Fibroblast of lung (primary cell): Measurements from ENCODE around the gene LYRM2. TPM values are rescaled to one million over a fixed set of nuclear protein-coding genes. Genes with fewer than 3 reads are reported as not detected.

ENCODE experiments used
- DNase-seq, 2 donors: peaks; one replicate each; pipeline versions ENCODE4 v3.0.0 to v3.0.0-alpha.2; 2010; ENCODE audit warnings: low read depth in 2 of 2
- H2AFZ ChIP-seq: 2 replicates; pipeline ENCODE4 v1.5.1; 2012; ENCODE audit warnings: low read length, control low read depth, inconsistent platforms
- H3K27ac ChIP-seq: 2 replicates; pipeline ENCODE4 v1.5.1; 2011; ENCODE audit warnings: low read length, control low read depth; ENCODE audit not compliant: insufficient read depth
- H3K27me3 ChIP-seq: 2 replicates; pipeline ENCODE4 v1.5.1; 2011; ENCODE audit warnings: mild to moderate bottlenecking, low read length; ENCODE audit not compliant: control insufficient read depth, insufficient read depth
- H3K36me3 ChIP-seq: 2 replicates; pipeline ENCODE4 v1.5.1; 2011; ENCODE audit warnings: low read length; ENCODE audit not compliant: control insufficient read depth, insufficient read depth
- H3K4me1 ChIP-seq: 2 replicates; pipeline ENCODE4 v1.5.1; 2011; ENCODE audit warnings: low read length; ENCODE audit not compliant: control insufficient read depth, insufficient read depth; ENCODE audit errors: extremely low read depth
- H3K4me2 ChIP-seq: 2 replicates; pipeline ENCODE4 v1.5.1; 2011; ENCODE audit warnings: low read length, control low read depth; ENCODE audit not compliant: insufficient read depth; ENCODE audit errors: extremely low read depth
- H3K4me3 ChIP-seq, 4 experiments: fragments of 200-600 bp in 1 of 4; sonication (generic) in 1 of 4; replicated peaks in 1 of 4; 2 replicates each; pipeline ENCODE4 v1.5.1; 2011 to 2016; ENCODE audit warnings: low read length in 4 of 4, low read depth in 3 of 4, mild to moderate bottlenecking in 3 of 4, control low read depth in 2 of 4, inconsistent platforms in 1 of 4, mixed read lengths in 1 of 4; ENCODE audit not compliant: insufficient read depth in 1 of 4; ENCODE audit errors: control extremely low read depth in 1 of 4
- H3K79me2 ChIP-seq: 2 replicates; pipeline ENCODE4 v1.5.1; 2012; ENCODE audit warnings: mild to moderate bottlenecking, low read length, inconsistent platforms; ENCODE audit not compliant: control insufficient read depth, insufficient read depth
- H3K9ac ChIP-seq: 2 replicates; pipeline ENCODE4 v1.5.1; 2011; ENCODE audit warnings: mild to moderate bottlenecking, low read length, control low read depth; ENCODE audit not compliant: insufficient read depth
- H3K9me3 ChIP-seq: 2 replicates; pipeline ENCODE4 v1.5.1; 2012; ENCODE audit warnings: low read depth, low read length; ENCODE audit not compliant: control insufficient read depth, insufficient read depth
- H4K20me1 ChIP-seq: 2 replicates; pipeline ENCODE4 v1.5.1; 2011; ENCODE audit warnings: low read length; ENCODE audit not compliant: control insufficient read depth, insufficient read depth; ENCODE audit errors: extremely low read depth
- CTCF ChIP-seq, 2 donors: IDR thresholded peaks in 1 of 2; conservative IDR thresholded peaks in 1 of 2; 1 replicate in 1 of 2; 2 replicates in 1 of 2; pipeline ENCODE4 v1.5.1; 2011 to 2012; ENCODE audit warnings: low read length in 2 of 2, control low read depth in 1 of 2, inconsistent platforms in 1 of 2, low read depth in 1 of 2, mild to moderate bottlenecking in 1 of 2
- EZH2 ChIP-seq: IDR thresholded peaks from 2 replicates; pipeline ENCODE4 v1.5.1; 2012; ENCODE audit warnings: low read length, control low read depth, mild to moderate bottlenecking; ENCODE audit errors: missing control alignments
- polyA plus RNA-seq, 2 donors: library from polyadenylated mRNA; depleted of rRNA in 1 of 2; stranded (reverse) in 1 of 2; unstranded in 1 of 2; fragments of >200 nt; gene quantifications; 2 replicates each; pipeline ENCODE4 v1.2.1, GENCODE V29; 2011 to 2012; ENCODE audit warnings: missing spikeins in 1 of 2
- total RNA-seq: library from RNA; depleted of rRNA; stranded (reverse); fragments of >200 nt; gene quantifications from 2 replicates; pipeline ENCODE4 v1.2.1, GENCODE V29; 2014

Gene LYRM2
- total and polyA plus RNA-seq, 2 donors (not counting 1 experiment from before 2014, with no cell fraction given) = 27.4 to 66.1 TPM

DNA sequence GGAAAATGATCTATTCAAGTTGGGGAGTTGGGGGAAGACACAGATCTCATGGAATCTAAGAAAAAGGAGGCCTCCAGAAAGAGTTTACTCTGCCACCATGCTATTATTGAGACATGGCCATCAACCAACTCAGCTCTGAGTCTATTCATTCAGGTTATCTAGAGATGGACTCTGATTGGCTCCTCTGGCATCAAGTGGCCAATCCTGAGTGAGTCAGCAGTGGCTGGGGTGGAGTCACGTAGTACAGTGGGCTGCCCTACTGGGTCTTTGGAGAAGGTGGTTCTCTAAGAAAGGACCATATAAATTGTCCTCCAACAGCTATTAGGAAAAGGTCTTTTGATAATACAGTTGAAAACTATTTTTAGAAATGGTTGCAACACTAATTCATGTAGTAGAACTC is 42.1 kb downstream of the LYRM2 start:
- TF ChIP-seq CTCF (conservative IDR thresholded peaks at IDR 0.05 in 1 of 2, IDR thresholded peaks at IDR 0.05 in 1 of 2; ENCODE audit: low read depth in 1 of 2, low read length in 2 of 2) (no peak), EZH2 (no peak)
- H2AFZ ChIP-seq = no peak overlapping the region
- H3K27ac ChIP-seq = no peak overlapping the region
- H3K79me2 ChIP-seq = no peaks in the 10 kb centered on the region
- no peaks in the 10 kb centered on the region for H3K4me1 ChIP-seq
- no peaks in the 10 kb centered on the region for H4K20me1 ChIP-seq
- H3K9me3 ChIP-seq = no peaks in the 10 kb centered on the region
- no peaks in the 10 kb centered on the region for H3K36me3 ChIP-seq
- H3K4me3 ChIP-seq = no peak overlapping the region
- H3K9ac ChIP-seq = no peak overlapping the region
- no peak overlapping the region for H3K4me2 ChIP-seq
- no peaks in the 10 kb centered on the region for H3K27me3 ChIP-seq
- no peak for DNase-seq

DNA sequence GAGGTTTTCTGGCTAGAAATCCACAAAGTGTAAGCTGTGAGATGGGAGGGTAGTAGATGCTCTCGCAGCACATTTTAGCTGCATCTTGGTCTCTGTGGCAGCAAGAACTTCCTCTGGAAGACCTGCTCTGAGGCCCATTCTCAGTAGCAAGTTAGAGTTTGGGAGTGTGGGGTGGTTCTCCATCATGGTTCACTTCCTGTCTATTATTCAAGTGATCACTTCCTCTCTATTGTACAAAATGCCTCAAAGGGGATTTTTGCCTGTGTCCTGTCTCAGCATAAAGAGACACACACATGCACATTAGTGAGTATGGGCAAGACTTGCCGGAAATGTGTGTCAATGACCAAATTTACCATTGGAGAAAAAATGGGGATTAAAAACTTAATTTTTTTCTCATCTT is 42.5 kb downstream of the LYRM2 start:
- H4K20me1 ChIP-seq = no peaks in the 10 kb centered on the region
- no peak overlapping the region for H2AFZ ChIP-seq
- no peaks in the 10 kb centered on the region for H3K79me2 ChIP-seq
- no peaks in the 10 kb centered on the region for H3K9me3 ChIP-seq
- TF ChIP-seq EZH2 = no peak
- TF ChIP-seq CTCF (conservative IDR thresholded peaks at IDR 0.05 in 1 of 2, IDR thresholded peaks at IDR 0.05 in 1 of 2; ENCODE audit: low read depth in 1 of 2, low read length in 2 of 2) = no peak
- H3K9ac ChIP-seq = no peak overlapping the region
- no peaks in the 10 kb centered on the region for H3K27me3 ChIP-seq
- H3K4me1 ChIP-seq = no peaks in the 10 kb centered on the region
- DNase-seq = no peak
- H3K4me3 ChIP-seq = no peak overlapping the region
- H3K4me2 ChIP-seq = no peak overlapping the region
- H3K27ac ChIP-seq = no peak overlapping the region
- H3K36me3 ChIP-seq = no peaks in the 10 kb centered on the region

DNA sequence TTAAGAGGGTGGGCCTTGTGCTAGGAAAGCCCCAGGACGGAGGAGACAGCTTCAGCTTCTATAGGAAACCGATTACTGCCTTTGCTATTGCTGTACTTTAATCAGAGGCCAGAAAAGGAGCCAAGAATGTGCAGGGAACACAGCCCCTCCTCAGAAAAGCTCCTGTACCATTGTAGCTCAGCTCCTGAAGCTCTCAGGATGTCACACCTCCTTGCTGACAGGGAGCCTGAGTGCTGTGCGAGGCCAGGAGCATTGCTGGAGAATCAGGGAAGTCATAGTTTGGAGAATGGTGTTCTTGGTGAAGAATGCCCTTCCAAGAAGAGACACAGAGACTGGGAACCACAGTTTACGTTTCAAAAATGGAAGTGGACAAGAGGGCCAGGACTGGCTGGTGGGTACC is 46.8 kb downstream of the LYRM2 start:
- Histone ChIP-seq H2AFZ (no peak overlapping the region), H3K9me3 (no peaks in the 10 kb centered on the region), H3K4me3 (no peak overlapping the region), H3K9ac (no peak overlapping the region), H3K27ac (no peak overlapping the region), H3K79me2 (no peaks in the 10 kb centered on the region), H3K4me2 (no peak overlapping the region), H3K27me3 (no peaks in the 10 kb centered on the region), H3K36me3 (no peaks in the 10 kb centered on the region), H4K20me1 (no peaks in the 10 kb centered on the region), H3K4me1 (no peaks in the 10 kb centered on the region)
- TF ChIP-seq CTCF (conservative IDR thresholded peaks at IDR 0.05 in 1 of 2, IDR thresholded peaks at IDR 0.05 in 1 of 2; ENCODE audit: low read depth in 1 of 2, low read length in 2 of 2) (no peak), EZH2 (no peak)
- no peak for DNase-seq
